Omental fat pad (tissue), 4 donors: Measurements from ENCODE around the gene ZNF488. TPM values are rescaled to one million over a fixed set of nuclear protein-coding genes. Genes with fewer than 3 reads are reported as not detected.
"Not testable (repeated sequence)": the region's sequence is repeated elsewhere in the genome, so short reads cannot be mapped to it uniquely, and the experiment has no call there.

Experiments
- ATAC-seq: fragments of 150-250 bp; one replicate; pipeline ENCODE4 v1.9.1; 2016; ENCODE audit warnings: mild to moderate bottlenecking, moderate library complexity; ENCODE audit not compliant: low FRiP score
- DNase-seq: peaks from one replicate; pipeline ENCODE4 v3.0.0-alpha.2; 2019; ENCODE audit warnings: low spot score
- CTCF ChIP-seq, 3 donors: fragments of 450-650 bp; IDR thresholded peaks; one replicate each; pipeline ENCODE4 v1.5.1; 2016 to 2017; ENCODE audit warnings: antibody characterized with exemption in 3 of 3, mild to moderate bottlenecking in 3 of 3, moderate library complexity in 2 of 3
- total RNA-seq, 4 donors: library from RNA; depleted of rRNA; stranded (reverse); fragments of >200 nt; gene quantifications; one replicate each; pipeline ENCODE4 v1.1.0, GENCODE V29; 2016

ZNF488 gene
- total RNA-seq, 4 donors from 2014 or later, result 0.19 to 0.25 TPM; not detected in 2

- no peak for TF ChIP-seq CTCF (IDR thresholded peaks at IDR 0.05)
- no peak for DNase-seq
- no peak for ATAC-seq
These were observed 16.2 kb upstream of the ZNF488 start for GRCh38 chr10:47400251-47400650.

GRCh38 chr10:47397256-47397655 is 13.2 kb upstream of the ZNF488 start:
- no peak for DNase-seq
- no peak for ATAC-seq
- TF ChIP-seq CTCF (IDR thresholded peaks at IDR 0.05), result no peak

- DNase-seq (no peak), ATAC-seq (no peak)
- TF ChIP-seq CTCF (IDR thresholded peaks at IDR 0.05), result no peak
These were observed 12.2 kb upstream of the ZNF488 start for GRCh38 chr10:47396311-47396717.

- ATAC-seq (no peak), DNase-seq (no peak)
- no peak for TF ChIP-seq CTCF (IDR thresholded peaks at IDR 0.05)
These were observed 5.5 kb upstream of the ZNF488 start for GRCh38 chr10:47389619-47390018.

- no peak for DNase-seq
- ATAC-seq, result no peak
- TF ChIP-seq CTCF (IDR thresholded peaks at IDR 0.05), result no peak
These were observed 4.8 kb upstream of the ZNF488 start for GRCh38 chr10:47388879-47389278.

- ATAC-seq, DNase-seq: not testable (repeated sequence)
These were observed 2.0 kb upstream of the ZNF488 start for GRCh38 chr10:47386104-47386503.

- TF ChIP-seq CTCF (IDR thresholded peaks at IDR 0.05), result no peak
- ATAC-seq, result no peak
- no peak for DNase-seq
These were observed 589 bp downstream of the ZNF488 start for GRCh38 chr10:47383261-47384147.
